DMS 273 treated with DMSO at 0.1 percent for 48 hours (cell line): ENCODE results near the gene ZNF586.
"Not testable (repeated sequence)": the region's sequence is repeated elsewhere in the genome, so short reads cannot be mapped to it uniquely, and the experiment has no call there.

Source experiments
- DNase-seq: peaks from one replicate; lab custom pipeline; 2025; lab: John Stamatoyannopoulos, UW

Gene ZNF586

DNA sequence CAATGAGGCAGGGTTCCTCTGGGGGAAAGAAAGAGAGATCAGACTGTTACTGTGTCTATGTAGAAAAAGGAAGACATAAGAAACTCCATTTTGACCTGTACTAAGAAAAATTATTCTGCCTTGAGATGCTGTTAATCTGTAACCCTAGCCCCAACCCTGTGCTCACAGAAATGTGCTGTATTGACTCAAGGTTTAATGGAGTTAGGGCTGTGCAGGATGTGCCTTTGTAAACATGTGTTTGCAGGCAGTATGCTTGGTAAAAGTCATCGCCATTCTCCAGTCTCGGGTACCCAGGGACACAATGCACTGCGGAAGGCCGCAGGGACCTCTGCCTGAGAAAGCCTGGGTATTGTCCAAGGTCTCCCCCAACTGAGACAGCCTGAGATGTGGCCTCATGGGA is 54.1 kb downstream of the ZNF586 start:
- DNase-seq, result not testable (repeated sequence)

DNA sequence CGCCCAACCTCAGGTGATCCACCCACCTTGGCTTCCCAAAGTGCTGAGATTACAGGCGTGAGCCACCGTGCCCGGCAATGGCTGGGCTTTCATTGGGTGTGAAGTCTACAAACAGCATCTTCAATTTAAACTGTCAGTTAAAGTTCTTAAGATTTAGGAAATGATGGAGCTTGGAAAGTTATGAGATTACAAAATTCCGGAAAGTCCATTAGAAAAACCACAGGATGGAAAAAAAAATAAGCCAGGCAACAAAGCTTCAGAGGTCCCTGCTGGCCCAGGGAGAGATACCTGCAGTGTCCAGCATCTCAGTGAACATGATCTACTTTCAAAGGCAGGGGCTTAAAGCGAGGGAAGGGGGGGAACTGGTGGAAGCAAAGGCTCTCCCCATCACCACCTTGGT is 56.0 kb downstream of the ZNF586 start:
- no peak for DNase-seq

DNA sequence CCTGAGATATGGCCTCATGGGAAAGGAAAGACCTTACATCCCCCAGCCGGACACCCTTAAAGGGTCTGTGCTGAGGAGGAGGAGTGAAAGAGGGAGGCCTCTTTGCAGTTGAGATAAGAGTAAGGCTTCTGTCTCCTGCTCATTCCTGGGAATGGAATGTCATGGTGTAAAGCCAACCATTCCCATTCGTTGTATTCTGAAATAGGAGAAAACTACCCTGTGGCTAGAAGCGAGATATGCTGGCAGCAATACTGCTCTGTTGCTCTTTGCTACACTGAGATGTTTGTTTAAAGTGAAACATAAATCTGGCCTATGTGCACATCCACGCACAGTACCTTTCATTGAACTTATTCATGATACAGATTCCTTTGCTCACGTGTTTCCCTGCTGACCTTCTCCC is 59.8 kb downstream of the ZNF586 start:
- DNase-seq, result no peak

DNA sequence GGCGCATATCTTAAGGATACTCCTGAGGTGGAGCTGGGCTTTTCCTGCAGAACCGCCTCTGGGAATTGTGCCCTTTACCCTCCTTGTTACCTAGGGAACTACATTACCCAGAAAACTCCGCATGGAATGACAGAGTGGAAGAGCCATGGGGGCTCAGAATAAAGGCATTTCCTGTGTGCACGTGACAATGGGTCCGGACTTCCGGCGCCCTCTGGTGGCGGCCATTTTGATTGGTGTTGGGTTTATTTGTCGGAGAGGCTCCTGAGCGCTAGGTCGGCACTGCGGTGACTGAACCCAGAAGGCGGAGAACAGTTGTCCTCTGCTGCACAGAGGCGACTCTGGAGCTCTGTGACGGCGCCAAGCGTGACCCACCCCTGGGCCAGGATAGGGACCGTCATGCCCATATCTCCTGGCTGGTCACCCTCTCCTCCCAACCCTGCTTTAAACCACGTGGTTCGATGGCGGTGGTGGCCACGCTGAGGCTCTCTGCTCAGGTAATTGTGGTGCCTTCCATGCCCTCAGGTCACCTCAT is 60.7 kb downstream of the ZNF586 start, which contains the start of gene ZNF587B:
Gene ZNF587B, plus strand, starts transcription at position 229 of the 532 bp plus-strand sequence. Its CDS starts 230 bp downstream, at position 459.
- no peak for DNase-seq
